NCI-H1930 (cell line): ENCODE results near the gene PLK2.
A peak's percentile ranks its signal among the peaks of the same experiment; 100 is the strongest.

ENCODE experiments used
- DNase-seq, 2 experiments: peaks; one replicate each; lab custom pipeline; 2025; lab: John Stamatoyannopoulos, UW

PLK2 gene

DNA sequence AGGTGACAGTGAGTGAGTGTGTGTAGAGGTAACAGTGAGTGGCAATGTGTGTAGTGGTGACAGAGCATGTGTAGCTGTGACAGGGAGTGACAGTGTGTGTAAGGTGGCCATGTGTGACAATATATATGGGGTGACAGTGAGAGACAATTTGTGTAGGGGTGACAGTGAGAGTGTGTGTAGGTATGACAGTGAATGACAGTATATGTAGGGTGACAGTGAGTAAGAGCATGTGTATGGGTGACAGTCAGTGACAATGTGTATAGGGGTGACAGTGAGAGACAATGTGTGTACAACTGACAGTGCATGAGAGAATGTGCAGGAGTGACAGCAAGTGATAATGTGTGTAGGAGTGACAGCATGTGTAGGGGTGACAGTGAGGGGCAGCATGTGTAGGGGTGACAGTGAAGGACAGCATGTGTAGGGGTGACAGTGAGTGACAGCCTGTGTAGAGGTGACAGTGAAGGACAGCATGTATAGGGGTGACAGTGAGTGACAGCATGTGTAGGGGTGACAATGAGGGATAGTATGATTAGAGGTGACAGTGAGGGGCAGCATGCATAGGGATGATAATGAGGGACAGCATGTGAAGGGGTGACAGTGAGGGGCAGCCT, 21.3 kb upstream of the PLK2 start:
- DNase-seq = no peak

DNA sequence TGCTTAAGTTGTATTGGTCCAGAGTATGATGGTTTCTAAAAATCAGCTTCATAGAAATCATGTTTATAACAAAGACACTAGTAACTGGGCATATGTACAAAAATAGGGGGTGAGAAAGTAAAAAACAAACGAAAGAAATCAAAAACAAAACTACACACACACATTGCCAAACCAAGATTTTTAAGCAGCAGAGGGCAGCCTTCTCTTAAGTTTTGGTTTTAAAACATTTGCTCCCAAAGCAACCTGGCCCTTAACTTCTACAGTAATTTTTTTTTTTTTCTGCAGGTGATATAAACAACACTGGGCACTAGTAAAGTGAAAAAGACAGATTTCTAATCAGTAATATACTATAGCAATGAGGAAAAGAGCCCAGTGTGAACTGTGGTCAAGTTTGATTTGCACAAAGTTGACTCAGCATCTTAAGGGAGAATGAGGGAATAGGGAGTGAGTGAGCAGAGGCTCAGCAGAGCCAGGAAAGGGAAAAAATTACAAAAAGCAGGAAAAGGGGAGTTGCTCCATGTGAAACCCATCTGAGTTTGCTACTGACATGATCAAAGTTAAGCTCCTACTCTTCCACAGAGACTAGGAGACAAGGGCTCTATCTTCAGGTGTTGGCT, 18.0 kb upstream of the PLK2 start:
- no peak for DNase-seq

DNA sequence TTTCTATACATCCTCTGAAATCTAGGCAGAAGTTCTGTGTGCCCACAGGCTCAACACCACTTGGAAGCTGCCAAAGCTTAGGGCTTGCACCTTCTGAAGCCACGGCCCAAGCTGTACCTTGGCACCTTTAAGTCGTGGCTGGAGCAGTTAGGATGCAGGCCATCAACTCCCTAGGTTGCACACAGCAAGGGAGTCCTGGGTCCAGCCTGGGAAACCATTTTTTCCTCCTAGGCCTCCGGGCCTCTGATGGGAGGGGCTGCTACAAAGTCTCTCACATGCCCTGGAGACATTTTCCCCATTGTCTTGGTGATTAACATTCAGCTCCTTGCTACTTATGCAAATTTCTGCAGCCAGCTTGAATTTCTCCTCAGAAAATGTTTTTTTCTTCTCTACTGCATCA, 15.5 kb upstream of the PLK2 start:
- DNase-seq = no peak

DNA sequence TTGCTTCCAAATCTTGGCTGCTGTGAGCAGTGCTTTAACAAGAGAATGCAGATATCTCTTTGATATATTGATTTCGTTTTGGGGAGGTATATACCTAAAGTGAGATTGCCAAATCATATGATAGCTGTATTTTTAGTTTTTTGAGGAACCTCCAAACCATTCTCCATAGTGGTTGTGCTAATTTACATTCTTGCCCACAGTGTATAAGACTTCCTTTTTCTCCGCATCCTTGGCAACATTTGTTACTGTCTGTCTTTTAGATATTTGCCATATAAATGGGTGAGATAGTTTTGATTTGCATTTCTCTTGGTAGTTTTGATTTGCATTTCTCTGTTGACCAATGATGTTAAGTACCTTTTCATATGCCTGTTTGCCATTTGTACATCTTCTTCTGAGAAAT, 10.0 kb upstream of the PLK2 start:
- DNase-seq = no peak

DNA sequence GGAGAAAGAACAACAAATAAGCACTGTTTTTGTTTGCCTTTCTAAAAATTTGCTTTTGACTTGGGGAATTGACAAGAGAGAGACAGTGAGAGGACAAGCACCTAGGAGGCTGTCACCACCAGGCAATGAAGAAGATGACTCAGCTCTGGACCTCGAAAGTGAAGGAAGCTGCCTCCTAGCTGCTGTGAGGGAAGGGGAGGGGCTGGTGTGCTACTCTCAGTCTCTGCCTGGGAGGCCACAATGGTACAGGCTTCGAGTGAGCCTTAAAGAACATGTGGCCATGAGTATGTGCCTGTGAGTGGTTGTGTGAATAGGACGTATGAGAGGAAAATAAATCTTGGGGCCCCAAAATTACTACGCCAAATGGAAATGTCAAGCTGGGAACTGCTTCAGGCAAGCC, 7.1 kb upstream of the PLK2 start:
- DNase-seq = no peak

DNA sequence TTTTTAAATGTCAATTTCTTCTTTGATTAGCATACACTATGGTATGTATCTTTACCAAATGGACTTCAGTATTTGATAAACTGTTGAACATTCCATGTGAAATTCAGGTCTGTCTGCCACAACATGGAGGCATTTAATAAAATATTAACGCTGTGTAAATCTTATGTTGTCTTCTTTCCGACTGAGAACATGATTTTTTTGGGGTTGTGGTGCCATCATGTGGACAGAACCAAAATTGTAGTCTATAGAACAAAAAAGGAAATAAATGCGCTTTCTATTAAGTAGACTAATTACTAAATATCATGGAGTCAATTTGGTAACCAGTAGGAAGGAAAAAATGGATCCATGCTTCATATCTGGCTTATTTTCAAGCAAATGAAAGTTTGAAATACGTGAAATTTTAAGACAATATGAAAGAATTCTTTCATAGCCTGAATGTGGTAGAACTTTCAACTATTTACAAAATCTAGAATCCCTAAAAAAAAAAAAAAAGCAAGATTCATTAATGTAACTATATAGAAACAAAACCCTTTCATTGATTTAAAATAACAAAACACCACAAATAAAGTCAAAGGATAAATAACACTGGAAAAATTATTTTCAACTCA, 2.8 kb upstream of the PLK2 start:
- DNase-seq = peak; percentile 2 to 24

DNA sequence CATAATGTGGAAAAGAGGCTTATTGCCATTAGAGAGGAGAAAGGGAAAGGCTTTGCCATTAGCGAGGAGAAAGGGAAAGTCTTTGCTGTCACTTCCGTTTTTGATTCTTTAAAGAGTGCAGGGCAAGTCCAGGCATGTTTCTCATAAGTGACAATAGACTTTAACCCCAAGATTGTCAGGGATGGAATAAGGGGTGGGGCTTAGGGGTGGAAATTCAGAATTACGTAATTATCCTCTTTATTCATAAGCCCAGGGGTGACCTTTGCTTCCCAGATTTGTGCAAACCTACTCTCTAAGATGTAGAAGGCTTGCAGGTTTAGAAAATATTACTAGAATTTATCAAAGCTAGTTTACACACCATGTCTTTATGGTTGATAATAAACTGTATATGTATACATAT, 2.3 kb upstream of the PLK2 start:
- no peak for DNase-seq

DNA sequence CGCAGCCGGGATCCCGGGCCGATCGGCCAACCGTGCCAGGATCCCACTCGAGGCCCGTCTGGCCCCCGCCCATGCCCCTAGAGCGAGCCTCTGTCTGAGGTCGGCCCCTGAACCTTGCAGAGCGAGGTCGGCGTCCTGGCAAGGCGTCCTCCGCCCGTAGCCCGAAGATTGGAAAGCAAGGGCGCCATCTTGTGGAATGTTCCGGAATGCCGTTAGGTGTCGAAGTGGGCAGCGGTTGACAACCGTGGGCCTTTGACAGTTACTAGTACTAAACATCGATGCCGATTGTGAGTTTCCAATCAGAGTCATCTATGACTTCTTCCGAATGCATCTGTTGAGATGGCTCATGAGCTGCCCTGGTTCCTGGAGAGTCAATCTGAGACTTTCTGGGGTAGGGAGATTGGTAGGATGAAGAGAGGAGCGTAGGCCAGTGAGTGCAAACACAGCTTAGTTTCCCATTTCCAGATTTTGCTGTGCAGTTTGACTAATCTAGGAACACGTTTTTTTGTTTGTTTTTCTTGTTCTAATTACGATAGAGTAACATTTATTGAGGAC, 923 bp upstream of the PLK2 start:
- peak; percentile 51 to 83 for DNase-seq

DNA sequence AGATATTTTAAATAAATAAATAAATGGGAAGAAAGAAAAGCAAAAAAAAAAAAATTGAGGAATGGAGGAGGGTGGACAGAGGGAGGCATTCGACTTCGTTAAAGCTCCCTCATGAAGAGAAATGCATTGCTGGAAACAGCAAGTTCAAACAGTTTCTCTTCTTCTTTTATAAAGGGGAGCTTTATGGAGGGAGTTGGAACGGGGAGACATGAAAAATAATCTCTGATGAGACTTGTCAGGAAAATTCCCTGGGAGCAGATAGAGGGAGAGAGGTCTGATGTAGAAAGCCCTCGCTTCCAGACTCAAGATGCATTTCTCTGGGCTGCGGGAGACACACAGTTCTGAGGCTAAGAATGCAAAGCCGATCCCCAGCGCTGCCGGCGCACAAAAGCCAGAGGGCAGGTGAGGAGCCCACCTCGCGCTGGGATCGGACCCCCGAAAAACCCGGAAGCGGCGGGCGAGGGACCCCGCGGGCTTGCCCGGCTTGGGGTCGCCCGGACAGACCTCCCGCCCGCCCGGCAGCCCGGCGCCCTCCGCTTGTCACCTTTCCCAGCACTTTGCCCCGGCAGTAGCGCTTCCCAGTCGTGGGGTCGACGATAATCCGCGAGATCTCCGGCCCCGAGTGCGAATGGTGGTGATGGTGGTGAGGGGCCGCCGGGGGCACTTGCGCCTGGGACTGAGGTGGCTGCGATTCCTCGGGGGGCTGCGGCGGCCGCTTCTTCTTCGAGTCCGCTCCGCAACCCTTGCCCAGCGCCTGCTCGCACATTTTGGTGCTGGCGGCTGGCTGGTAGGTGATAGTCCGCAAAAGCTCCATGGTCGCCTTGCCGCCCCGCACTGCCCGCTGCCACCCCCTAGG, 512 bp downstream of the PLK2 start:
- DNase-seq = no peak

DNA sequence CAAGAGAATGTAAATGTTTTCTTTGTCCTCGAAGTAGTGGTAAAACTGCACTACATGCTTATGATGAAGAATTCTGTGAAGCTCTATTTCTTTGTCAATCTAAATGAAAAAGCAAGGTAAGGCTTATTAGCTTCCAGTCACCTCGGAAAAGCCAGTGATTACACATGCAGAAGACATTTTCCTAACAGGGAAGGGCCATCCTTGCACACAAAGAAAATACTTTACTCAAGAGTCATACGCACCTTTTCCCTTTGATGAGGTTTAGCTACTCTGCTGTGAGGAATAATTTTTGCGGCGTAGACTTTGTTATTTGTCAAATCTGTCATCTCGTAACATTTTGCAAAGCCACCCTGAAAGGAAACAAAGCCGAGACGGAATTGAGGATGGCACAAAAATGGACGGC, 1.1 kb downstream of the PLK2 start:
- DNase-seq = no peak

DNA sequence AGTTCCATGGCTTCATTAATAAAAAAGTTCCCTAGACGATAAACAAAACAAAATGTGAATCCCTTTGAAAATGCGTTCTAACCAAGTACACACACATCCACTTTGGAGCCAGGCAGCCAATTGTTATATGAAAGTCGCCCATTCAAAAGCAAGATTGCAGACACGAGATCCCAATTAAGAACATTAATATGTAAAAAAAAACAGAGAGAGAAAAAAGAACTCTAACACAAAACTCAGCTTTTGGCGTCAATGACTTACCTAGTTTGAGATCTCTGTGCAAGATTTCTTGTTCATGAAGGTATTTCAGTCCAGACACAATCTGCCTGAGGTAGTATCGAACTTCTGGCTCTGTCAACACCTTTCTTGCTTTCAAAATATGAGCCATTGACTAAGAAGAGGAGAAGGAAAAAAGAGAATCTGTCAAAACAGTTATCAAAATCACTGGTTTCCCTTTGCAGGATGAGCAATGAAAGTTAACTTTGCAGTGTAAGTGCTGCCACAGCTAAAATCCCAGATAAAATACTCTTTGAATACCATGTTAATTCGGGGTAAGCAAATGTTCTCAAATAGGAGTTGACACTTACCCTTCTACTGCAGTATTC, 1.6 kb downstream of the PLK2 start:
- DNase-seq = no peak

DNA sequence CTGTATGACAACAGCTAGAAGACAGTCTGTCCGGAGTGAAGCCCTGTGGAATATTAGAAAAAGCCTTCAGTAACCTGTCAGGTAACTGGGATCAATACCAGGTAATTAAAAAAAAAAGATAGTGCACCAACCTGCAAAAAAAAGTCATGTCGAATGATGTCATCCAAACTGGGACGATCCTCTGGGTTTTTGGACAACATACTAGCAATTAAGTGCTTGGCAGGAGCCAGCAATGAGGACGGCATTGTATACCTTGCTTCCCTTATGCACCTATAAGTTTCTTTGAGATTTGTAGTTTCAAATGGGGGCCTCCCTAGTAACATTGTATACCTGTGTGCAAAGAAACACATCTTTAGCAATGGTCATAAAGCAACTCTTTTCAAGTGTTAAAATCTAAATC, 2.8 kb downstream of the PLK2 start:
- DNase-seq = no peak

DNA sequence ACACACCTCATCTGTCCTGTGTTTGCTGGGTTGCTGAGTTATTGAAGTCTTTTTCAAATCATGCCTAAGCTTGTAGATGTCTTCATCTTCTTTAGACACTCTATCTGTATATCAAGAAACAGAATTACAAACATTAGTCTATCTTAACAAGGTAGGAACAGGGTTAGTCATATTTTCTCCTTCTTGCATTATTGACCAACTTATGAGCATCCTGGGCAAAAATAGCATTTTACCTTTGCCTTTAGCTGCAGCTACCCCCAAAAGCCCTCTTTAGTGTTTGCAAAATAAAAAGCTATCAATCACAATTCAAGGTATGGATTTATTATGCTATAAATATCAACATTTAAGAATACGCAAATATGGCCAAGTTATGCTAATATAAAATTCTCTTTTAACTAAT, 3.4 kb downstream of the PLK2 start:
- no peak for DNase-seq

DNA sequence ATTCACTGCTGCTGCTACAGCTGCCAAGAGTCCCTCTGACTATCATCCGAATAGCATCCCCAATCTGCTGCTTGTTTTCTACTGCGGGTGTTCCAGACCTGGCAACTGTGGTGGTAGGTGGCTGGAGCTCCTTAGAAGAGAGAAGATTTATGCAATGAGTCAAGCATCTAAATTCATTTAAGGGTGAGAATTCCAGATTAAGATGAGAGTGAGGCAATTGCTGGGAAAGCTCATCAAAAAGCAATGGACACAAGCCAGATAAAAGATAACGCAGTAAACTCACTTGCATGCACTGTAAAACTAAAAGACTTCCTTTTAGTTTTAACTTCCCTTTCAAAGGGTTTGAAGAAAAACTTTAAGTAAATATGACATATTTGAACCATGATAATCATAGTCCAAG, 3.9 kb downstream of the PLK2 start:
- no peak for DNase-seq

DNA sequence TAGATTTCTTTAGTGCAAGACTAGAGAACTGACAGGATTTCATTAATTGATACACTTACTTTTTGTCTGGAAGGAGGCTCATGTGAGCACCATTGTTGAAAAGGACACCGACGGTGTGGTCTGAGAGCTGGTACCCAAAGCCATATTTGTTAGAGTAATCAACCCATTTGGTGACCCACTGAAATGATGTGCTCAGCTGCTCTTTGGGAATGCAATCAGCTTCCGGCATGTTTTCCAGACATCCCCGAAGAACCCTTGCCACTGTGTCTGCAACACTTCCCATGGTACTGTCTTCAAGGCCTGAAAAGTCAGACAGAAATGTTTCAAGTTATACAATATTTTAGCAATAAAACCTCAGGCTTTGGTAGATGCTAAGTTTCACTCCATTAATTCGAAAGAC, 4.4 kb downstream of the PLK2 start:
- DNase-seq = no peak

DNA sequence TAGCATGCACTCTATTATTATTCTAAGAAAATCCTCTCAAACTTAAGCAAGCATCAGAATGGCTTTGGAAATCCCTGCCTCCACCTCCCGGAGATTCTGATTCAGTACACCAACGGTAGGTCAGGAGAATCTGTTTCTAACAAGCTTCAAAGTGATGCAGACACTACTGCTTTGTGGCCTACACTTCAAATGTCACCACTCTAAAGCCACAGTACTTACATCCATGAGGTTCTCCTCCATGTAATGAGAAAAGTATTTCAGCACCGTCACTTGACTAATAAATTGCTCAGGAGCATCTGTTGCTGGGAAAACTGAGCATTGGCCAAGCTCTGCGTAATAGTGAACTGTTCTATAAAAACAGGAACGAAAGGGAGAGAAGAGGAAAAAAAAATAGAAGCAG, 4.8 kb downstream of the PLK2 start:
- DNase-seq = no peak

DNA sequence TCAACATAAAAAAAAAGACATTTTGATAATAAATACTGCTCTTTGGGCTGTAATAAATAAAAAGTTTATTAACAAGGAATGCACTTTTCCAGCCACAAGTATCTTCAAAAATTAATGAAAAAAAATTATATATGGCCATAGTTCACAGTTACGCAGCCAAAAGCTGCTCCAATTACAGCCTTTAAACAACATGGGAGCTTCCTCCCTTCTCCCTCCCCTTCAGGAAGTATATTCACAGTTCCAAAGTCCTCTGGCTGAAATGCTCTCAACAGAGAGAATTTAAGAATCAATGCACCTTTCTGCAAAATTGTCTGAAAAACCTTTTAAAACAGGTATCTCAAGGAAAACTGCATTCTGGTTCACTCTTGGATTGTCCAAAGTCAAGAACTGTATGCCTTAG, 5.9 kb downstream of the PLK2 start:
- no peak for DNase-seq

DNA sequence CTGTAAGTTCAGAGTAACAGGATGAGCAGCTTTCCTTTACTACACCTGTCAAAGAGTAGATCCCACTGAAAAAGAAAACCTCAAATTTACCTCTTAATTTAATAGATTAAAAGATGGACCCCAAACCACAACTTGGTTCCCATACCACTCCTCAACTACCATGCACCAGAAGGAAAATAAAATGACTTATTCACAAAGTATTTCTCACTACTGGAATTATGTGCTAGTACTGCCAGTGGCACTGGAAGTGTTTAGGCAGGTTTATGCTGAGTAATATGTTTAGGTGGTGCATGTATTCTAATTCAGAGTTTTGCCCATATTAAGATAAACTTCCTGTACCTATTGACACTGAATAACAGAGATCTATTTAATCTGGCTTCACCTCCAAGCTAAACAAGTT, 6.6 kb downstream of the PLK2 start:
- no peak for DNase-seq

DNA sequence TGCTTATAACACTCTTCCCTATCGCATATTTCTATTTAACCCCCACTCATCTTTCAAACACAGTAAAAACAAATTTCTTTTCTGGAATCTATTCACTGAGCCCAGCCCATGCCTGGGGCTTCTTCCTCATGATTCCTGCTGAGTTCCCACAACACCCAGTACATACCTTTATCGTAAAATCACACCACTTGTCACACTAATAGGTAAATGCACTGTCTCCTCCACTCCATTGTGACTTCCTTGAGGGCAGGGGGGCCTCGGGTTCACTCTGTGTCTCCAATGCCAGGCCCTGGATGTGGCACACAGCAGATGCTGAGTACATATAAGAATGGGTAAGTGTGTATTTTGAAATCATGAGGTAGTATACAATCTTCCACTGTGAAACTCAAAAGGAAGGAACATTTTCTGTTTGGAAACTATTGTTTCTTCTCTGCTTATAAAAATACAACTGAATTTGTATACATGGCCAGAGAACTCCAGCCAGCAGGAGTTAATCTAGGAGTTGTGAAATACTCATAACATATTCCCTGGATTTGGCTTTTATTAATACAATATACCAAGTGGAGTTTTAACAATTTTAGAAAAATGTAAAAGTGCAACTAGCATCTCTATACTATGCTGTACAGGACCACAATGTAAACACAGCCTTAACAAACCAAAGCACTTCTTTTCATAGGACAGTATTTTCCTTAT, 7.2 kb downstream of the PLK2 start:
- DNase-seq = no peak

DNA sequence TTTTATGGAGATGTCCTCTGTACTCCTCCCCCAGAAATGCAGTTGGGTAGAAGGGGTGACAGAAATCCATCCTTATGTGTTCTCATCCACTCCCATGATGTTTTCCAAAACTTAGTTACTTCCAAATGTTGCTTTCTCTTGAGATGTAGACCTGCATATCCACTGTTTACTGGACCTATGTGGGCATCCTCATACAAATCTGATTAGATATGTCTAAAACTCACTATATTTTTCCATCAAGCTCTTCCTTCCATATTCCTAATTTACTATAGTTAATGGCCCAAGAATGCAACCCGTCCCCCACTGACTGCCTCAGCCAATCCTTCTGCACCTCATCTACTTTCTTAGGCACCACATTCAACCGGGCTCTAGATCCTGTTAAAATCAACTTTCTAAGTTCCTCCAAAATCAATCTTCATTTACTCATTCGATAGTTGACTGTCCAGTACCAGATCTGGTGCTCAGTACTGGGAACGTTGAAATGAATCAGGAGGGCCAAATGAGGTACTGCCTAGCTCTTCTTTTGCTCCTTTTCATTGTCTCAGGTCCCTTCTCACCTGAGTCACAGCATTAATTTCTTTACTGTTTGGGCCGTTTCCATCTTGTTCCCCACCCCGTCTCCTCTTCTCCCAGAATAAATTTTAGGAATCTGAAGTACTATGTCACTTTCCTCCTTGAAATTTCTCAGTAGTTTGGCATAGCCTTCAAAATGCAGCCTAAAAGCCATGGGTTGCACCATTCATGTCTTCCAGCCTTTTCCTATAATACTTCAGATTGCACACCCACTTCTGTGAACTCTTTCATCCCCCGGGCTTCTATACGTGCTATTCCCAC, 7.9 kb downstream of the PLK2 start:
- no peak for DNase-seq
